Sigmoid colon (tissue), 7 donors: ENCODE results near the gene ZBTB2. TPM values are rescaled to one million over a fixed set of nuclear protein-coding genes. Genes with fewer than 3 reads are reported as not detected.

Experiments
- DNase-seq: peaks from one replicate; pipeline ENCODE4 v3.0.0-alpha.2; 2019
- H3K27ac ChIP-seq, 4 donors: fragments of 200-600 bp; sonication (generic); one replicate each; pipeline ENCODE4 v1.5.1; 2016 to 2019; ENCODE audit warnings: mild to moderate bottlenecking in 1 of 4
- H3K27me3 ChIP-seq, 3 donors: fragments of 200-600 bp; sonication (generic); one replicate each; pipeline ENCODE4 v1.5.1; 2019; ENCODE audit warnings: mild to moderate bottlenecking in 1 of 3
- H3K36me3 ChIP-seq, 4 donors: fragments of 200-600 bp; sonication (generic); one replicate each; pipeline ENCODE4 v1.5.1; 2016 to 2019
- H3K4me1 ChIP-seq, 4 donors: fragments of 200-600 bp; sonication (generic); one replicate each; pipeline ENCODE4 v1.5.1; 2017 to 2019
- H3K4me3 ChIP-seq, 4 donors: fragments of 200-600 bp; sonication (generic); one replicate each; pipeline ENCODE4 v1.5.1; 2017 to 2019; ENCODE audit warnings: mild to moderate bottlenecking in 2 of 4, moderate library complexity in 1 of 4
- H3K9me3 ChIP-seq, 4 donors: fragments of 200-600 bp in 3 of 4; sonication (generic) in 3 of 4; one replicate each; pipeline versions ENCODE4 v1.5.1 to v1.6.1; 2013 to 2019
- CTCF ChIP-seq, 4 experiments: fragments of 450-650 bp in 3 of 4; fragments of 200-600 bp in 1 of 4; IDR thresholded peaks; one replicate each; pipeline ENCODE4 v1.5.1; 2016 to 2019; ENCODE audit warnings: antibody characterized with exemption in 4 of 4, mild to moderate bottlenecking in 3 of 4, moderate library complexity in 2 of 4
- EP300 ChIP-seq, 4 donors: sonication (generic); formaldehyde crosslinking; IDR thresholded peaks; one replicate each; pipeline ENCODE4 v1.6.1; 2017; ENCODE audit warnings: antibody characterized with exemption in 4 of 4
- POLR2A ChIP-seq, 2 donors: fragments of 450-650 bp; IDR thresholded peaks; one replicate each; pipeline ENCODE4 v1.6.1; 2016; ENCODE audit warnings: antibody characterized with exemption in 2 of 2, mild to moderate bottlenecking in 2 of 2, moderate library complexity in 2 of 2
- POLR2AphosphoS5 ChIP-seq, 4 donors: sonication (generic); formaldehyde crosslinking; IDR thresholded peaks; one replicate each; pipeline ENCODE4 v1.6.1; 2017; ENCODE audit warnings: antibody characterized with exemption in 4 of 4
- WGBS, 2 donors: extraction: QIAGEN DNeasy Blood & Tissue Kit; methylation state at CpG; one replicate each; pipeline ENCODE4 v1.1.7; 2013; 5-methylcytosine and 5-hydroxymethylcytosine counted together
- intact Hi-C: fragments of 100-400 bp; cut with DNase I; formaldehyde crosslinking; loops from one replicate; pipeline ENCODE4 v1.15.1; 2023
- polyA plus RNA-seq, 3 donors: library from polyadenylated mRNA; stranded (reverse); fragments of 200-250 nt; gene quantifications; one replicate each; pipeline ENCODE4 v1.2.3, GENCODE V29; 2013
- total RNA-seq, 4 donors: library from RNA; depleted of rRNA; stranded (reverse); fragments of >200 nt; gene quantifications; one replicate each; pipeline ENCODE4 v1.1.0, GENCODE V29; 2016
- donor health status: healthy with polysubstance abuse.
- donor health status: Bipolar disorder and iron deficiency.
- donor health status: healthy.

The ZBTB2 gene
- total and polyA plus RNA-seq, 7 donors: 5.8 to 11.5 (median 8.6) TPM

- TF ChIP-seq EP300 (IDR thresholded peaks at IDR 0.05) (no peak), CTCF (IDR thresholded peaks at IDR 0.05) (no peak), POLR2AphosphoS5 (IDR thresholded peaks at IDR 0.05) (no peak), POLR2A (IDR thresholded peaks at IDR 0.05) (no peak)
- DNase-seq: no peak
- Histone ChIP-seq H3K4me3 (no peak overlapping the region), H3K4me1 (no peaks in the 10 kb centered on the region), H3K9me3 (no peaks in the 10 kb centered on the region), H3K27ac (no peak overlapping the region), H3K27me3 (no peaks in the 10 kb centered on the region), H3K36me3 (peaks cover 5 to 73% (median 12%) of the 10 kb centered on the region in 4 donors)
- WGBS, 2 donors: 94 to 95% methylated on average over 3 of the region's 3 CpGs
- intact Hi-C loops: no loop called here
These were observed 39.5 kb upstream of the ZBTB2 start for GRCh38 chr6:151430886-151431285.

- TF ChIP-seq POLR2A (IDR thresholded peaks at IDR 0.05): no peak
- TF ChIP-seq CTCF (IDR thresholded peaks at IDR 0.05): no peak
- TF ChIP-seq EP300 (IDR thresholded peaks at IDR 0.05): no peak
- no peak for TF ChIP-seq POLR2AphosphoS5 (IDR thresholded peaks at IDR 0.05)
- Histone ChIP-seq H3K27ac (no peak overlapping the region), H3K9me3 (no peaks in the 10 kb centered on the region), H3K27me3 (no peaks in the 10 kb centered on the region), H3K4me1 (no peaks in the 10 kb centered on the region), H3K4me3 (no peak overlapping the region), H3K36me3 (peaks cover 5 to 81% (median 12%) of the 10 kb centered on the region in 4 donors)
- DNase-seq: no peak
- 84 to 95% methylated on average over 4 of the region's 4 CpGs for WGBS, 2 donors
- intact Hi-C loops: no loop called here
These were observed 36.9 kb upstream of the ZBTB2 start for GRCh38 chr6:151428093-151428735.

GRCh38 chr6:151425561-151425960 is 34.2 kb upstream of the ZBTB2 start:
- H3K4me3 ChIP-seq: no peak overlapping the region
- 83 to 92% methylated on average over 4 of the region's 4 CpGs for WGBS, 2 donors
- H3K27ac ChIP-seq: no peak overlapping the region
- H3K27me3 ChIP-seq: no peaks in the 10 kb centered on the region
- intact Hi-C loops: no loop called here
- TF ChIP-seq CTCF (IDR thresholded peaks at IDR 0.05) (no peak), EP300 (IDR thresholded peaks at IDR 0.05) (no peak), POLR2A (IDR thresholded peaks at IDR 0.05) (no peak), POLR2AphosphoS5 (IDR thresholded peaks at IDR 0.05) (no peak)
- no peaks in the 10 kb centered on the region for H3K9me3 ChIP-seq
- H3K4me1 ChIP-seq: no peaks in the 10 kb centered on the region
- no peak for DNase-seq
- peaks cover 0 to 74% (median 10%) of the 10 kb centered on the region in 4 donors for H3K36me3 ChIP-seq

- DNase-seq: no peak
- H3K27ac ChIP-seq: no peak overlapping the region
- no peaks in the 10 kb centered on the region for H3K9me3 ChIP-seq
- no peaks in the 10 kb centered on the region for H3K27me3 ChIP-seq
- H3K36me3 ChIP-seq: peaks cover 0 to 69% (median 2%) of the 10 kb centered on the region in 4 donors
- no peak overlapping the region for H3K4me3 ChIP-seq
- intact Hi-C loops: no loop called here
- H3K4me1 ChIP-seq: no peaks in the 10 kb centered on the region
- TF ChIP-seq POLR2A (IDR thresholded peaks at IDR 0.05) (no peak), POLR2AphosphoS5 (IDR thresholded peaks at IDR 0.05) (no peak), CTCF (IDR thresholded peaks at IDR 0.05) (no peak), EP300 (IDR thresholded peaks at IDR 0.05) (no peak)
- 88 to 91% methylated on average over 4 of the region's 4 CpGs for WGBS, 2 donors
These were observed 31.6 kb upstream of the ZBTB2 start for GRCh38 chr6:151422981-151423380.

- no peak for DNase-seq
- Histone ChIP-seq H3K27ac (no peak overlapping the region), H3K4me3 (no peak overlapping the region), H3K9me3 (no peaks in the 10 kb centered on the region), H3K36me3 (peaks cover 0 to 82% (median 6%) of the 10 kb centered on the region in 4 donors), H3K4me1 (no peaks in the 10 kb centered on the region), H3K27me3 (no peaks in the 10 kb centered on the region)
- WGBS, 2 donors: 96 to 100% methylated on average over 1 of the region's 1 CpG
- intact Hi-C loops: no loop called here
- no peak for TF ChIP-seq POLR2A (IDR thresholded peaks at IDR 0.05)
- TF ChIP-seq POLR2AphosphoS5 (IDR thresholded peaks at IDR 0.05): no peak
- no peak for TF ChIP-seq CTCF (IDR thresholded peaks at IDR 0.05)
- TF ChIP-seq EP300 (IDR thresholded peaks at IDR 0.05): no peak
These were observed 26.1 kb upstream of the ZBTB2 start for GRCh38 chr6:151417477-151417876.
